ENCODE results near the gene CCL13.

DNA sequence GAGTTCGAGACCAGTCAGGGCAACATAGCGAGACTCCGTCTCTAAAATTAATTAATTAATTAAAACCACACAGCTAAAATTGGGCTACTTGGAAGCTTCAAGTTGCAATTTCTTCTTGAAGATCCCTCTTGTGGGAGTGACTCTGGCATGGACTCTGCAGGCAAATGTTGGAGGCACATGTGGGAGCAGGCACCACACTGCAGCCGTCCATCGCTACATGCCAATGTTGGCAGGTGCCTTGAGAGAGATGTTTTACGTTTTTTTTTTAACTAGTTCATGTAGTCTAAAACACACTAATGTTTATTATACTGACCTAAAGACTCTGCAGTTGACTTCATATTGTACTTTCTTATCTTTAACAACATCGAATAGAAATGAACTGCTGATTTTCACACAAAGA is 45.0 kb upstream of the CCL13 start:
- no peak for TF ChIP-seq ARNT (IDR thresholded peaks at IDR 0.05)
- no peak for TF ChIP-seq SUZ12 (IDR thresholded peaks at IDR 0.05)
- TF ChIP-seq, protein P1, sequence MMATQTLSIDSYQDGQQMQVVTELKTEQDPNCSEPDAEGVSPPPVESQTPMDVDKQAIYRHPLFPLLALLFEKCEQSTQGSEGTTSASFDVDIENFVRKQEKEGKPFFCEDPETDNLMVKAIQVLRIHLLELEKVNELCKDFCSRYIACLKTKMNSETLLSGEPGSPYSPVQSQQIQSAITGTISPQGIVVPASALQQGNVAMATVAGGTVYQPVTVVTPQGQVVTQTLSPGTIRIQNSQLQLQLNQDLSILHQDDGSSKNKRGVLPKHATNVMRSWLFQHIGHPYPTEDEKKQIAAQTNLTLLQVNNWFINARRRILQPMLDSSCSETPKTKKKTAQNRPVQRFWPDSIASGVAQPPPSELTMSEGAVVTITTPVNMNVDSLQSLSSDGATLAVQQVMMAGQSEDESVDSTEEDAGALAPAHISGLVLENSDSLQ (IDR thresholded peaks at IDR 0.05): no peak
- TF ChIP-seq FOXM1 (IDR thresholded peaks at IDR 0.05; ENCODE audit: borderline replicate concordance): no peak
- no peak for TF ChIP-seq FOXK2 (IDR thresholded peaks at IDR 0.05)
- TF ChIP-seq BHLHE40 (IDR thresholded peaks at IDR 0.05; ENCODE audit: borderline replicate concordance): no peak
- no peak for TF ChIP-seq SP1 (IDR thresholded peaks at IDR 0.05)
- no peak for TF ChIP-seq HDGF (IDR thresholded peaks at IDR 0.05; ENCODE audit: borderline replicate concordance)
- TF ChIP-seq FOXA1 (IDR thresholded peaks at IDR 0.05): no peak

Data from HEK293T (cell line).